SJSA1 (cell line): Measurements from ENCODE around the gene ANKRD49. TPM values are rescaled to one million over a fixed set of nuclear protein-coding genes. Genes with fewer than 3 reads are reported as not detected.
"Not testable (repeated sequence)": the region's sequence is repeated elsewhere in the genome, so short reads cannot be mapped to it uniquely, and the experiment has no call there.

ENCODE experiments used
- DNase-seq, 2 experiments: peaks; one replicate each; pipeline ENCODE4 v3.0.0-alpha.2; 2015 to 2020; ENCODE audit warnings: low spot score in 2 of 2, low read depth in 1 of 2
- H3K27ac ChIP-seq: fragments of 250-450 bp; sonication (Bioruptor Pico); 2 replicates; pipeline ENCODE4 v1.5.1; 2020; ENCODE audit warnings: mild to moderate bottlenecking, moderate library complexity
- H3K27me3 ChIP-seq: fragments of 250-450 bp; sonication (Bioruptor Pico); replicated peaks from 2 replicates; pipeline ENCODE4 v1.5.1; 2020; ENCODE audit warnings: mild to moderate bottlenecking, moderate library complexity
- H3K36me3 ChIP-seq: fragments of 250-450 bp; sonication (Bioruptor Pico); 2 replicates; pipeline ENCODE4 v1.5.1; 2020; ENCODE audit warnings: mild to moderate bottlenecking
- H3K4me1 ChIP-seq: fragments of 250-450 bp; sonication (Bioruptor Pico); replicated peaks from 2 replicates; pipeline ENCODE4 v1.6.1; 2021; ENCODE audit warnings: mild to moderate bottlenecking
- H3K4me3 ChIP-seq: fragments of 250-450 bp; sonication (Bioruptor Pico); 2 replicates; pipeline ENCODE4 v1.5.1; 2020; ENCODE audit warnings: mild to moderate bottlenecking
- H3K9me3 ChIP-seq: fragments of 250-450 bp; sonication (Bioruptor Pico); replicated peaks from 2 replicates; pipeline ENCODE4 v1.5.1; 2020; ENCODE audit warnings: mild to moderate bottlenecking
- total RNA-seq: library from RNA; depleted of rRNA; stranded (reverse); fragments of >200 nt; shearing (Covaris generic); gene quantifications from 2 replicates; pipeline ENCODE4 v1.2.3, GENCODE V29; 2014

ANKRD49 gene
- total RNA-seq, 1 experiment from 2014 or later, result 12.5 TPM

DNA sequence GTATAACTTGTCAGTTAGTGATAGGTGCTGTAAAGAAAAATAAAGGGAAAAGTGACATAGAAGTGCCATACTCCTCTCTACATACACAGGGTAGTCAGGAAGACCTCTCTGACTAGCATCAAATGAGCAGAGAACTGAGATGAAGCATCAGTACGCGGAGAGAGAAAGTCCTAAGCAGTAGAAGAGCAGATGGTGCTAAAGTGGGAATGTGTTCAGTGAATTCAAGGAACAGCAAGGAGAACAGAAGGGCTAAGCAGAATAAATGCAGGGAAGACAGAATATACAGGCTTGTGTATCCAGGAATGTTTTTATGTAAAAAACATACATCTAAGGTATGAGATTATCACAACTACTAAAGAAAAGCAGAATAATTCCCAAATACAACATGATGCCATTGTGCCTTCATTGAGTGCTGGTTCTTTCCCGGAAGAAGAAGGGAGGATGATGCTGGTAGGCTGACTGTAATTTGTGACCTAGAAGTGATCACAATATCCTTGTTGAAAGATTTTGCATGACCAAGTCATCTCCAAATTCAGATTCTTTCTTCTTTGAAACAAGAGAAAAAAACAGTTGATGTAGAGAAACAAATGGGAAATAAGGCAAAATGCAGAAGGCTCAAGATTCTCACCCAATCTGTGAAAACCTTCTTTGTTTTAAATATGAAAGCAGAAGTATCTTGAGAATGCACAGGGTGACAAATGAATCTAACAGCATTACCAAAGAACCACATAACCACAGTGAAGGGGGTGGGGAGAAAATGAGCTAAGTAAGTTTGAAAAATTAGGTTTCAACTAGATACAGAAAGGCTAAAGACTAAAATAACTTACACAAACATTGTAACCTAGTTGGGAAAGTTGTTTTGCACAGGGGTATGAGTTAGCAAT, 20.6 kb upstream of the ANKRD49 start:
- Histone ChIP-seq H3K4me3 (no peak overlapping the region), H3K36me3 (no peaks in the 10 kb centered on the region), H3K9me3 (no peaks in the 10 kb centered on the region), H3K27ac (no peak overlapping the region), H3K4me1 (no peaks in the 10 kb centered on the region), H3K27me3 (no peaks in the 10 kb centered on the region)
- no peak for DNase-seq

DNA sequence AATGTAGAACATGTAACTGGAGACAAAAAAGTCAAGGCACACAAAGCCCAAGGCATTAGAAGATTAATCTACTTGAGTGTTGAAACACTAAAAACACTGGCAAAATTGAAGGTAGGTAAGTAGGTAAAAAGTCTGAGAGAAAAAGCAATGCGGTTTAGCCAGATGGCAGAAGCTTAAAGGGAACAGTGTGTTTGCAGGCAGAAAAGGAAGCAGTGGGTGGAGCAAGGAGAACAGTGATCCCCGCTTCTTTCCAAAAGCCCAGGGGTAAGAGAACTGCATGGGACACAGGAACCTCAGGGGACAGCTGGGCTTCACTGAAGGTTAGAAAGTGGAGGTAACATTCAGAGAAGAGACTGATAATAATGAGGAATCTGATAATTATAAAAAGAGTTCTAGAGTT, 16.2 kb upstream of the ANKRD49 start:
- no peaks in the 10 kb centered on the region for H3K9me3 ChIP-seq
- H3K4me3 ChIP-seq, result no peak overlapping the region
- no peaks in the 10 kb centered on the region for H3K36me3 ChIP-seq
- H3K27me3 ChIP-seq, result no peaks in the 10 kb centered on the region
- no peak overlapping the region for H3K27ac ChIP-seq
- no peak for DNase-seq
- H3K4me1 ChIP-seq, result no peaks in the 10 kb centered on the region

DNA sequence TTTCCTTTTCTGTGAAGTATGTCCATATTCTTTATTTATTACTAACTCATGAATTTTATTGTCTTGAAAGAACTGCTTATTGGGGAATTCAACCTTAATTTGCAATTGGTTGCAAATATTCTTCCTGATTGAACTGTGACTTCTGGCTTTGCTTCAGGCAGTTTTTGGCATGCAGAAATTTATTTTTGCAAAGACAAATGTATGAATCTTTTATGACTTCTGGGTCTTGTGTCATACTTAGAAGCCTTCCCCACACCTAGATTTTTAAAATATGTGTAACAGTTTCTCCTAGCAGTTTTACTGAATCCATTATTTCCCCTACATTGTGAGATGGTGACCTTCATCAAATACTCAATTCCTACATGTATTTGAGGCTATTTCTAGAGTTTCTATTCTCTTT, 12.4 kb upstream of the ANKRD49 start:
- no peaks in the 10 kb centered on the region for H3K9me3 ChIP-seq
- DNase-seq, result no peak
- H3K27me3 ChIP-seq, result no peaks in the 10 kb centered on the region
- no peaks in the 10 kb centered on the region for H3K36me3 ChIP-seq
- H3K4me1 ChIP-seq, result no peaks in the 10 kb centered on the region
- no peak overlapping the region for H3K27ac ChIP-seq
- H3K4me3 ChIP-seq, result no peak overlapping the region

DNA sequence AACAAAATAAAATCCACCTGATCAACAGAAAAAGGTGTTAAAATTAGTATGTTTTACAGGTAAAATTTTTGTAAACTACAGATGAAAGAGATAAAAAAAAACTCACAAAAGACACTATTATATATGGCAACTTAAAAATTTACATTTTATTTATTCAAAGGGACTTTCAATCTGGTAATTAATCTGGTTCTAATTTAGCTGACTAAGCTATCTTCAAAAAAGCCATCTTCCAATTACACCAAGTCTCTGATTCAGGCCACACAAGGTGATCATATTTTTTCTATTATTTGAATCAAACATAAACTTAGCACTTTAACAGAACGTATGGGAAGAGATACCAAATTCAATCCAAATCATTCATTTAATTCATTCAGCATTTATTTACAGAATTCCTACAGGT, 7.7 kb upstream of the ANKRD49 start:
- no peak overlapping the region for H3K4me3 ChIP-seq
- 0 out of 2 replicates have a peak, but pooled peaks cover 7% of the 10 kb centered on the region for H3K36me3 ChIP-seq

DNA sequence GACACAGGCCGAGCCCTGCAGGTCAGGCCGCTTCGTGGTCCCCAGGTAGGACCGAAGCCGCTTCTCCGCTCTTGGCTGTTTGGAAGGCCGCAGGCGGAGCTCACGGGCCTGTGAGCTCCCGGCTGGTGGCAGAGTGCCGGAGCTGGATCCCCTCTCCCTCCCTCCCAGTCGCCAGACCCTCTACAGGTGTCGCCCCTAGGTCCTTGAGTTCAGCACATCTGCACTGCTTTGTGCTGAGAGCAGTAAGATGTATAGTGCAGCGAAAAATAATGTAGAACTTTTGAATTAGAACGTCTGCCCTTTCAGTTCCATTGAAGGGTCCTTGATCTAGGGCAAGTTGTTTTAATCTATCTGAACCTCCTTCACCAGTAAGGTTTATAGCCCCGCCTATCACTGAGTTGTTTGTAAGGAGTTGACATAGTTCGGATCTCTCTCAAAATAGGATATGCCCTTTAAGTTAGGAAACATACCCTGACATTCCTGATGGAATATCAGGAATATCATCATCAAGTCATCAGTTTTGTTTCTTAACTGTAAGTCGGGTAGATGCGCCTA, 419 bp downstream of the ANKRD49 start:
- peaks cover 4% of the 10 kb centered on the region; the same call in 1 of the 2 replicates for H3K4me1 ChIP-seq
- no peaks in the 10 kb centered on the region for H3K9me3 ChIP-seq
- H3K4me3 ChIP-seq, result peak overlapping the region; percentile 72
- peaks cover 3% of the 10 kb centered on the region; the same call in 1 of the 2 replicates for H3K36me3 ChIP-seq
- peak overlapping the region; percentile 87; the same call in 1 of the 2 replicates for H3K27ac ChIP-seq
- no peaks in the 10 kb centered on the region for H3K27me3 ChIP-seq
- no peak for DNase-seq

More for the DNA sequence above, 7.7 kb upstream of the ANKRD49 start:
- DNase-seq, result no peak
- Histone ChIP-seq H3K27ac (no peak overlapping the region), H3K9me3 (no peaks in the 10 kb centered on the region), H3K4me1 (no peaks in the 10 kb centered on the region), H3K27me3 (no peaks in the 10 kb centered on the region)

DNA sequence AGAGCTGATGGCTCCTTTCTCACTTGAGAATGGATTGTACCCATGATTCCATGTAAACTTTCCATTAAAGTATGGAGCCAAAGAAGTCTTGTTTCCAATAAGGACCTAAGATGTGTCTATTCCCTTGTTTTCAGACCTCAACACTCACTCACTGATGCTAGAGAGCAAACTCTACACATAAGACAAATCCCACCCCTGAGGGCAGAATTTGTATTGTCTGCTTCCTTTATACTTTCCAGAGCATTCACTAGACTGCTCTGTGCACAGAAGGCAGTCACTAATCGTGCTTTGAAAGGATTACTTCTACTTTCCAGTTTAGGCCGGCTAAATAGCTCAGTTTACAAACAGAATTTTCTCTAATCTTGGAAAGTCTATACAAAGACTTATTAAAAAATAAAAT, 6.4 kb downstream of the ANKRD49 start:
- DNase-seq, result no peak
- H3K4me1 ChIP-seq, result no peaks in the 10 kb centered on the region

DNA sequence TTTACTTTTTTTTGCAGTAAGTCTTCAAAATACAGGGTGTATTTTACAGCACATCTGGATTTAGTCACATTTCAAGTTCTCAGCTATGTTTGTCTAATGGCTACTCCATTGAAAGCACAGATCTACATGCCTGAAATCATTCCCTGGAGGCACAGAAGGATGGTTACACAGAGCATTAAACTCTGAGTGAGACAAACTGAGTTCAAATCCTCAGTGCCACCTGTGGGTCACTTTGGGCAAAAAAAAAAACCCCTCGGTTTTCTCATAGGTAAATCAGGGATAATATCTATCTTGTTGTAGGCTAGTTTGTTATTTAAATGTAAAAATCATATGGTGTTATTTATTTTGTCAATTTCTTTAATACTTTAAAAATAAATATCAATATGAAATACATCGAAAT, 7.7 kb downstream of the ANKRD49 start:
- Histone ChIP-seq H3K27me3 (no peaks in the 10 kb centered on the region), H3K27ac (no peak overlapping the region), H3K9me3 (no peaks in the 10 kb centered on the region), H3K4me1 (no peaks in the 10 kb centered on the region), H3K36me3 (no peaks in the 10 kb centered on the region; the same call in 1 of the 2 replicates), H3K4me3 (no peak overlapping the region)
- no peak for DNase-seq

More for the DNA sequence above, 6.4 kb downstream of the ANKRD49 start:
- no peaks in the 10 kb centered on the region; the same call in 1 of the 2 replicates for H3K36me3 ChIP-seq
- H3K27ac ChIP-seq, result no peak overlapping the region
- H3K4me3 ChIP-seq, result no peak overlapping the region
- no peaks in the 10 kb centered on the region for H3K27me3 ChIP-seq
- no peaks in the 10 kb centered on the region for H3K9me3 ChIP-seq

DNA sequence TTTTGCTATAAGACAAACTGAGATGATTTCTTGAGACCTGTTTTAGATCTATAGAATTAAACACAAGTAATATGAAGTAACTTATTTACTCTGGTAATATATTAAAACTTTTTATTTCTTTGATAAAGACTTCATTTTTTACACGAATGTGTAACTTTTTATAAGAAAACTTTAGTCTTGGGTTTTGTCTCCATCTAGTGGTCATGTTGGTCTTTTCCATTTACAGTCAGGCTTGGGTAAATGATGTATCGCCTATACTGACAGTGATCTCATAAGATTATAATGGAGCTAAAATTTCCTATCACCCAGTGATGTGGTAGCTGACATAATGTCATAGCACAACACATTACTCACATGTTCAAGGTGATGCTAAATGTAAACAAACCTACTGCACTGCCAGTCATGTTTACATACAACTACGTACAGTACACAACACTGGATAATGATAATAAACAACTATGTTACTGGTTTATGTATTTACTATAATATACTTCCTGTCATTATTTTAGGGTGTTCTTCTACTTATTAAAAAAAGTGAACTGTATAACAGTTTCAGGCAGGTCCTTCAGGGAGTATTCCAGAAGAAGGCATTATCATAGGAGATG, 11.0 kb downstream of the ANKRD49 start:
- Histone ChIP-seq H3K27ac (no peak overlapping the region), H3K4me3 (no peak overlapping the region), H3K36me3 (no peaks in the 10 kb centered on the region), H3K4me1 (no peaks in the 10 kb centered on the region), H3K27me3 (no peaks in the 10 kb centered on the region), H3K9me3 (no peaks in the 10 kb centered on the region)
- peak in 1 of 2 experiments; percentile 15 for DNase-seq

DNA sequence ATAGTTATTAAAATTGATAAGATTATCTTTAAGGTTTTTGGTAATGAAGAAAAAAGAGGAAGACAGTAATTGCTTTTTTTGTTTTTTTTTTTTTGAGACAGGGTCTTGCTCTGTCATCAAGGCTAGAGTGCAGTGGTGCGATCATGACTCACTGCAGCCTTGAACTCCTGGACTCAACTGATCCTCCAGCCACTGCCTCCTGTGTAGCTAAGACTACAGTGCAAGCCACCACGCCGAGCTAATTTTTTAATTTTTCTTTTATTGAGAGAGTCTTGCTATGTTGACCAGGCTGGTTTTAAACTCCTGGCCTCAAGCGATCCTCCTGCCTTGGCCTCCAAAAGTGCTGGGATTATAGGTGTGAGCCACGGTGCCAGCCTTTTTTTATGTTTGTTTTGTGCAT, 12.7 kb downstream of the ANKRD49 start:
- not testable (repeated sequence) for H3K36me3 ChIP-seq, H3K4me1 ChIP-seq, H3K4me3 ChIP-seq, DNase-seq, H3K27me3 ChIP-seq, H3K9me3 ChIP-seq, H3K27ac ChIP-seq

DNA sequence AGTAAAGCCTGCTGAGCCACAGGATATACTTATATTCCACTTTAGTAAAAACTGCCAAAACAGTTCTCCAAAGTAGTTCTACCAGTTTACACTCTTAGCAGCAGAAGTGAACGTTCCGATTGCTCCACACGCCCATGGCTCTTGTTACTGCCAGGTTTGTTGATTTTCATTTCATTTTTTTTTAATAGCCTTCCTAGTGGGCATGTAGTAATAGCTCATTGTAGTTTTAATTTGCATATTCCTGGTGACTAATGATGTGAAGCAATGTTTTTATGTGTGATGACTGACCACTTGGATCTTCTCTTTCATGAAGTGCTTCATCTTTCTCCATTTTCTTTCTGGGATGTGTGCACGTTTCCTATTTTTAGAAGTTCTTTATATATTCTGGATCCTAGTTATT, 13.7 kb downstream of the ANKRD49 start:
- no peak overlapping the region for H3K4me3 ChIP-seq
- no peaks in the 10 kb centered on the region for H3K27me3 ChIP-seq
- no peak overlapping the region for H3K27ac ChIP-seq
- H3K9me3 ChIP-seq, result no peaks in the 10 kb centered on the region
- no peaks in the 10 kb centered on the region for H3K36me3 ChIP-seq
- no peak for DNase-seq
- no peaks in the 10 kb centered on the region for H3K4me1 ChIP-seq

DNA sequence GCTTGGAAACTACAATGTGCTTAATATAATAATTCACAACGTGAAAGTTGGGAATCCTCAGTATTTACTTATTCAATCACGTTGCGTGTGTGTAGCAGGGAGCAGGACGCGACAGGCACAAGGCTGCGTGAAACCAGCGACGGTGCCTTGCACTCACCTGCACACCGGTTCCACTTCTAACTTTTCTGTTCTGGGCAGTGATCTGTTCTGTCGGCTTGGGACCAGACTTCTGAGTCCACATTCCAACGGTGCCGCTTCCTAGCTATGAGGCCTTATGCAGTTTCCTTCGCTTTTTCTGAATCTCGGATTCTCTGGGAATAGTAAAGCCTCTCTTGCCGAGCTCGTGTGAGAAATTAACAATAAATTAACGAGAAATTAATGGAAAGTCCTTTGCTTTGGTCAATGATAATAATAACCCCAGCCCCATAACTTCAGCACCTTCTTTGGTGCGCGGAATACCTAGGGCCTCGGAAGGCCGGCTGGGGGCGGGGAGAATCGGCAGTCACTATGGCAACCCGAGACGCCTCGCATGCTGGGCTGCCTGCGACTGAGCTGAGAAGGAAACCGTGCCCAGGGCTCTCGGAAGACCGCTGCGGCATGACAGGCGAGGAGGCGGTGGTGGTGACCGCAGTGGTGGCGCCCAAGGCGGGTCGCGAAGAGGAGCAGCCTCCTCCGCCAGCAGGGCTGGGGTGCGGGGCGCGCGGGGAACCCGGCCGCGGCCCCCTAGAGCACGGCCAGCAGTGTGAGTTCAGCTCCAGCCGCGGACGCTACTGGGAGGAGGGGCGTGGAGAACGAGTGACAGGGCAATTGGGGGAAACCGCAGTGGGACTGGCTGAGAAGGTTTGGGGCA, 18.4 kb downstream of the ANKRD49 start, which contains the start of gene C11orf97:
Gene C11orf97, plus strand, starts transcription at position 530 of the 850 bp plus-strand sequence. Its CDS starts 68 bp downstream, at position 598.
- no peaks in the 10 kb centered on the region for H3K9me3 ChIP-seq
- no peaks in the 10 kb centered on the region for H3K36me3 ChIP-seq
- H3K27me3 ChIP-seq, result no peaks in the 10 kb centered on the region
- no peak within 1 kb of the TSS for H3K27ac ChIP-seq
- peak within 1 kb of the TSS; percentile 24 for H3K4me3 ChIP-seq
- DNase-seq, result peak; percentile 16 to 35
- no peaks in the 10 kb centered on the region for H3K4me1 ChIP-seq

DNA sequence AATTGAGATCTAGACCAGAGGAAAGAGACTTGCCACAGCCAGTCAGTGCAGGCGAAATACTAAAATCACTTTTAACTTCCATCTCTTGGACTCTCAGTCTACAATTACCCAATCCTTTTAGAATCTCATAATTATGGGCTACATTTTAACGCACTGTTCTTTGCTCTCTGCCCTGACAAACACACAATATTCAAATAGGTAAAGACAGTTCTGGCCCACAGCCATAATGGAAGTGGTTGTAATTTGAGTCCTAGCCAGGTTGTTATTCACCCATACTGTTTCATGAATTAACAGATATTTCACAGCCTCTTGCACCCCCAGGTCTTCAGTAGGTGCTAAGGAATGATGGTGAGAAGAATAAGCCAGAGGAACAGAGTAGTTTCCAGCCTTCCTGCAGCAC, 19.3 kb downstream of the ANKRD49 start:
- Histone ChIP-seq H3K27ac (no peak overlapping the region), H3K27me3 (no peaks in the 10 kb centered on the region)

DNA sequence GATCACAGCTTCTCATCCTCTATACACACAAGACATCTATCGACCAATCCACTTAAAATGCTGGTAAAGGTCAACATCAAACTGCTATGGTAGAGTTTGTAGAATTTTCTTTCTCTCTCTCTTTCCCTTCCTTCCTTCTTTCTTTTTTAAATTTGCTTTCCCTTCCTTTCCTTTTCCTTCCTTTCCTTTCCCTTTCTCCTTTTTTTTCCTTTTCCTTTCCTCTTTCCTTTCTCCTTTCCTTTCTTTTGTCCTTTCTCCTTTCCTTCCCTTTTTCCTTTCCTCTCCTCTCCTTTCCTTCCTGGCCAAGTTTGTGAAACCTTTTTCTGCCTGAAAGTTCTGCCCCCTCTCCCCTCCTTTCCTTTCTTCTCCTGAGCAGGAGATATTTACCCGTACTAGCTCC, 21.6 kb downstream of the ANKRD49 start:
- no peaks in the 10 kb centered on the region for H3K9me3 ChIP-seq
- no peak overlapping the region for H3K27ac ChIP-seq
- H3K36me3 ChIP-seq, result no peaks in the 10 kb centered on the region
- no peaks in the 10 kb centered on the region for H3K27me3 ChIP-seq
- no peak for DNase-seq
- H3K4me1 ChIP-seq, result no peaks in the 10 kb centered on the region
- no peak overlapping the region for H3K4me3 ChIP-seq

More for the DNA sequence above, 19.3 kb downstream of the ANKRD49 start:
- Histone ChIP-seq H3K4me1 (no peaks in the 10 kb centered on the region), H3K4me3 (no peak overlapping the region), H3K9me3 (no peaks in the 10 kb centered on the region), H3K36me3 (no peaks in the 10 kb centered on the region)
- no peak for DNase-seq
